ENCODE data around the gene ST7. TPM values are rescaled to one million over a fixed set of nuclear protein-coding genes. Genes with fewer than 3 reads are reported as not detected.

The ST7 gene
- total RNA-seq, 1 donor from 2014 or later: 5.5 TPM

DNA sequence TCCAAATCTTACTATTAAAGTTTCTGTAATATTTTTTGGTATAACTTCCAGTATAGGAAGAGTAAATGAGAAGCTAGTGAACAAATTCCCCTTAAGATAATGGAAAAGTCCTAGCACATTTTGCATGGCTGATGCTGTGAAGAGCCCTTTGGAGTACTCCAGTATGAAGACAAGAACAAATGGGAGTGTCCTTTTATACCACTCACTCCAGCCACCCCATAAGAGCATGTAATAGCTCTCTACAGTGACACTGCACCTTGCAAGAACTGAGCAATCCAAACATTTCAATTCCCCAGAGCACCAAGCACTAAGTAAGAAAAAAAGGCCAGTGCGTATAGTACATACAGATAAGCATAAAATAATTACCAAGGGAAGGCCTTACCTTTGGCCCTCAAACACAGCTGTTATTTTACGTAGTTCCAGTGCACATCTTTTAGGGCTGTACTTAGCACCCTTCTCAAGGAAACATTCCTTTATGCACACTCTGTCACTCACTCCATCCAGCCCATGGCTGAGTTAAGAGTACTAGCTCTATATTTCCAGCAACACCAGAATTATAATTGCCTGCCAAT lies 135.4 kb downstream of the ST7 start:
- Mint-ChIP-seq H3K4me3 (no peak overlapping the region), H3K27me3 (peaks cover 8% of the 10 kb centered on the region), H3K4me1 (peaks cover 10% of the 10 kb centered on the region), H3K36me3 (ENCODE audit: low read depth) (no peaks in the 10 kb centered on the region), H3K9me3 (no peaks in the 10 kb centered on the region), H3K27ac (no peak overlapping the region)
- intact Hi-C loops (cut with micrococcal nuclease): no loop called here
- DNase-seq: no peak

DNA sequence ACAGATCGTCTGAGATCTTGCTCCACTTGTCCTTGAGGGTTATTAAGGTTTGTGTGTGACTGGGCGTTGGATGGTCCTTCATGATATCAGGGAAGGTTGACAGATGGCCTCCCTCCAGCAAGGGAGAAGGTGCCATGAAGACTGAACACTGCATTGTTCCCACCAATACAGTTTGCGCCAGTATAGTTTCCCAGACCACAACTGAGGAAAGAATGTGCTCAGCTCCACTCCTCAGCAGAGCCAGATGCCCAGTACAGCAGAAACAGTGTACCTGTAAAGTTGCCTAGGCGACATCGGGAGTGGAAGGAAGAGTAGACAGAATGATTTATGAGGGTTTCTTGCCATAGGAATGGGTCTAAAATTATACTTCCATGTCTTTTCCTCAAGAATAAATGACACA lies 137.5 kb downstream of the ST7 start:
- no peaks in the 10 kb centered on the region for H3K27me3 Mint-ChIP-seq
- no peaks in the 10 kb centered on the region for H3K36me3 Mint-ChIP-seq (ENCODE audit: low read depth)
- no peak overlapping the region for H3K27ac Mint-ChIP-seq
- intact Hi-C loops (cut with micrococcal nuclease): no loop called here
- no peaks in the 10 kb centered on the region for H3K9me3 Mint-ChIP-seq
- H3K4me1 Mint-ChIP-seq: peaks cover 10% of the 10 kb centered on the region
- no peak overlapping the region for H3K4me3 Mint-ChIP-seq
- DNase-seq: no peak

DNA sequence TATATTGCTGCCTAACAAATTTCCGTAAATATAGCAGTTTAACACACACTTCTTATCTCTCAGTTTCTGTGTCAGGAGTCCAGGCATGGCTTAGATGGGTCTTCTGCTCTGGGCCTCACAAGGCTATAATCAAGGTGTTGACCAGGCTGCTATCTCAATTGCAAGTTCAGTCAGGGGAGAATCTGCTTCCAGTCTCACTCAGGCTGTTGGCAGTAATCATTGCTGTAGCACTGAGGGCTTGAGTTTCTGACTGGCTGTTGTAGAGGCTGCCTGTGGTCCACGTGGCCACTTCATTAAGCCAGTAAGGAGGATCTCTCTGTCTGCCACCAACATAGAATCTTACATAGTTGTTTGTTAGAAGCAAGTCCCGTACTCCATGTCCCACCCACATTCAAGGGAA lies 138.4 kb downstream of the ST7 start:
- intact Hi-C loops (cut with micrococcal nuclease): no loop called here
- H3K27ac Mint-ChIP-seq: no peak overlapping the region
- H3K4me3 Mint-ChIP-seq: no peak overlapping the region
- DNase-seq: no peak
- no peaks in the 10 kb centered on the region for H3K36me3 Mint-ChIP-seq (ENCODE audit: low read depth)
- no peaks in the 10 kb centered on the region for H3K27me3 Mint-ChIP-seq
- H3K4me1 Mint-ChIP-seq: peaks cover 10% of the 10 kb centered on the region
- H3K9me3 Mint-ChIP-seq: no peaks in the 10 kb centered on the region

DNA sequence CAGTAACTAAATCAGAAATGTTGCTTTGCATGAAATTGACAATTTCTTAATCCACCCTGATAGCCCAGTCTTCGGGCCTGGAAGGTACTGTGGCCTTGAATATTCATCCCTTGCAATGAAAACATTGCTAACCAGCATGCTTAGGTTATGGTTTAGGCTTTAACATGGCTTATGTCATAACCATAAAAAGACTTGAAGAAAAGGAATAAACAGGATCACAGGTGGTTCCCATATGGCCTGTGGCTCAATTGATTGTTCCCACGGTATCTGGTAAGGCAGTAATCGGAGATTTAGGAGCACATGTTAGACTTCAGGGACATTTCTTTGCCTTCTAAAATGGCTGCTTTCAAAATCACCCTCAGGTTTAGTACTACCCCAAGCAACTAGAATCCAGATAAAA lies 139.5 kb downstream of the ST7 start:
- H3K36me3 Mint-ChIP-seq (ENCODE audit: low read depth): no peaks in the 10 kb centered on the region
- peaks cover 3% of the 10 kb centered on the region for H3K4me1 Mint-ChIP-seq
- no peaks in the 10 kb centered on the region for H3K27me3 Mint-ChIP-seq
- no peak overlapping the region for H3K27ac Mint-ChIP-seq
- H3K9me3 Mint-ChIP-seq: no peaks in the 10 kb centered on the region
- intact Hi-C loops (cut with micrococcal nuclease): no loop called here
- no peak overlapping the region for H3K4me3 Mint-ChIP-seq
- DNase-seq: no peak

DNA sequence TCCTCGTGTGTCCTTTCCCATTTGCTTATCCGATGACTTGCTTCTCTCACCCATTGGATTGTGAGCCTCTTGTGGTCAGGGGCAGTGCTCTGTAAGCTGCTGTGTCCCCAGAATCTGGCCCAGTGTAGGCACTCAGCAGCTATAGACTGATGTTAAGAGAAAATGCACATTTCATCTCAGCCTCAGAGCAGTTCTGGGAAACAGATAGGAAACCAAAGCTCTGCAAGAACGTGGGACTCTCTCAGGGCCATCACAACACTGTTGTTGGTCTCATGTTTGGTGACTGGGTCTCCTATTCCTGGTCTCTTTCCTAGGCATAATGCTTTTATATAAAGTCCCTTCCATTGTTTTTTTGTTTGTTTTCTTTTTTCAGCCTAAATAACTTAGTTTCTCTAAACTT lies 141.2 kb downstream of the ST7 start:
- no peaks in the 10 kb centered on the region for H3K36me3 Mint-ChIP-seq (ENCODE audit: low read depth)
- no peaks in the 10 kb centered on the region for H3K9me3 Mint-ChIP-seq
- no peak overlapping the region for H3K4me3 Mint-ChIP-seq
- H3K4me1 Mint-ChIP-seq: no peaks in the 10 kb centered on the region
- no peak for DNase-seq
- intact Hi-C loops (cut with micrococcal nuclease): no loop called here
- no peak overlapping the region for H3K27ac Mint-ChIP-seq
- peaks cover 4% of the 10 kb centered on the region for H3K27me3 Mint-ChIP-seq

DNA sequence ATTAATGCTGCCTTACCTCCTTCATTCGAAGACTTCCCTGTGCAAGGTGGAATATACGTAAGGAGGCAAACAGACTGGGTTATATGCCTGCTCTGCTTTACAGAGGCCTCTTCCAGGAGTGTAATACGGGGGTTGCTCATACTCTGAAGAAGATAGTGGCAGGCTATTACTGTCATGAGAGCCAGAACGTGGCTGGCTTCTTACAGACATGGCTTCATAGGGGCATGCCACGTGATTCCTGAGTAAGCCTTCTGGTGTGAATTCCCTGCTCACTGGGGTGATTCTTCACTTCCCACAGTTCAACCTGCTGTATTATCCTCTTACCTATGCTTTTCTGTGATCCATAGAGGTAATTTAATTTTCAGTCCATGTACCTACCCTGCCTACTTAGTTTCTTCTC lies 141.8 kb downstream of the ST7 start:
- Mint-ChIP-seq H3K36me3 (ENCODE audit: low read depth) (no peaks in the 10 kb centered on the region), H3K4me3 (no peak overlapping the region), H3K27ac (no peak overlapping the region), H3K4me1 (no peaks in the 10 kb centered on the region), H3K9me3 (no peaks in the 10 kb centered on the region), H3K27me3 (peaks cover 6% of the 10 kb centered on the region)
- intact Hi-C loops (cut with micrococcal nuclease): no loop called here
- DNase-seq: no peak

DNA sequence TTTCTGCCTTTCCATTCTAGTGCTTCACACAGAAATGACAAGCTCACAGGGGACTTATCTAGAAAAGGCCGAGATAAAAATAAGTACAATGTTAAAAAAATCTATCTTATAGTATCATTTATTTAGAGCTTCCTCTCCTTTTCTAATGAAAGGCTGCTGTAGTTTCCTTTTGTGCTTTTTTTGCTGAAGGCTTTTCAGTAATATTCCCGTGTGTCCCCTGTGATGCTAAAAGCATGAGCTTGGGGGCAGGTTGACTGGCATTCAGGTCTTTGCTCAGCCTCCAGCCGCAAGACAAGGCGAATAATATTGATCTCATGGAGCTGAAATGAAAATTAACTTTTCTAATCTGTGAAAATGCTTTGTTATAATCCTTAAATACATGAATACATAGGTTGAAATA lies 143.0 kb downstream of the ST7 start:
- no peak overlapping the region for H3K27ac Mint-ChIP-seq
- peaks cover 12% of the 10 kb centered on the region for H3K27me3 Mint-ChIP-seq
- H3K36me3 Mint-ChIP-seq (ENCODE audit: low read depth): no peaks in the 10 kb centered on the region
- H3K4me3 Mint-ChIP-seq: no peak overlapping the region
- no peaks in the 10 kb centered on the region for H3K4me1 Mint-ChIP-seq
- intact Hi-C loops (cut with micrococcal nuclease): no loop called here
- DNase-seq: no peak
- no peaks in the 10 kb centered on the region for H3K9me3 Mint-ChIP-seq

DNA sequence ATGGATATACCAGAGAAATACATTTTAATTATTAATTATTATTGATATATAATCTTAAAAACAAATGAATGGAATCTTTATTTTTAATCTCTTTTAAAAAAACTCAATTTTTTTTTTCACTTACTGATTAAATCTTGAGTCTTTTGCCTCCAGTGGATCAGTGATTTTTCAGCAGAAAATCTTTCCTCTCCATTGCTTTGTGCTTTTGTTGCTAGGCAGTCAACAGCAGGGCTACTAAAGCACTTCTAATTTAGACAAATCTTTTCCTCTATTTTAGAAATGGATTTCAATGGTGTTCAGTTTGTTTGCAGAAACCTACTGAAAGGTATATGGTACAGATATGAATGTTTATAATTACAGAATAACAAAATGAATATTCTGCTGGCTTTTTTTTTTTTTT lies 143.6 kb downstream of the ST7 start:
- no peak for DNase-seq
- Mint-ChIP-seq H3K4me3 (no peak overlapping the region), H3K4me1 (no peaks in the 10 kb centered on the region), H3K9me3 (no peaks in the 10 kb centered on the region), H3K27me3 (peaks cover 12% of the 10 kb centered on the region), H3K27ac (no peak overlapping the region), H3K36me3 (ENCODE audit: low read depth) (no peaks in the 10 kb centered on the region)
- intact Hi-C loops (cut with micrococcal nuclease): no loop called here

DNA sequence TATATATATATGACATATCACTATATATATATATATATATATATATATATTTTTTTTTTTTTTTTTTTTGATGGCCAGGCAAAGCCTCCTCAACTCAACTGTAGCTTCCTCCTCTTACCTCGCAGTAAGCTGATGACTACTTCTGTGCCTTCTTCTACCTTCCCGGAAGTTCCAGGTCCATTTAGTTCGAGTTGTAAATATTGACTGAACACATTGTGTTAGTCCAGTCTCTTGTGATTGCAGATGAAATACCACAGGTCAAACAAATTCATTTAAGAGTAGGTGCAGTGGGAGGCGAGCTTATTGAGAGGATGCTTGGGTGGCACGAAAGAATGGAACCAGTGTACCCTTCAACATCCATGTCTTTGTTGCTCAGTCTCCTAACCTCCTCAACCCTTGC lies 144.6 kb downstream of the ST7 start:
- intact Hi-C loops (cut with micrococcal nuclease): no loop called here
- Mint-ChIP-seq H3K27ac (no peak overlapping the region), H3K4me1 (no peaks in the 10 kb centered on the region), H3K27me3 (peaks cover 15% of the 10 kb centered on the region), H3K4me3 (no peak overlapping the region), H3K36me3 (ENCODE audit: low read depth) (no peaks in the 10 kb centered on the region), H3K9me3 (no peaks in the 10 kb centered on the region)
- DNase-seq: no peak

DNA sequence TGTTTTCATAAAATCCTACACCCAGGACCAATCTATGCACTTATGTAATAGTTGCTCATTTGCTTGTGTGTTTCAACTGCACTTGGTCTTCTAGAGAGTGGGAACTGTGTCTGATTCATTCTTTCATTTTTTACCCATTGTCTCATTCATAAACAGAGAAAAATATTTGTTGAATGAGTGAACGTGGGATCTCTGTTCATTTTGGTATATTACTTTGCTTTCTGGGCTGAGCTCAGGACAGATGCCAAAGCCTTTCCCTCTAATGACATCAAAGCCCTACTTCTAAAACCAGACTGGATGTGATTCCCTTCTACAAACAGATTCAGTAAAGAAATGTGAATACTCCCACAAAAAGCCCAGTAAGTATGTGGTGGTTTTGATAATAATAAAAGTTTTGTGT lies 145.2 kb downstream of the ST7 start:
- Mint-ChIP-seq H3K4me3 (no peak overlapping the region), H3K4me1 (no peaks in the 10 kb centered on the region), H3K9me3 (no peaks in the 10 kb centered on the region), H3K27ac (no peak overlapping the region), H3K27me3 (peaks cover 15% of the 10 kb centered on the region), H3K36me3 (ENCODE audit: low read depth) (no peaks in the 10 kb centered on the region)
- intact Hi-C loops (cut with micrococcal nuclease): no loop called here
- no peak for DNase-seq

DNA sequence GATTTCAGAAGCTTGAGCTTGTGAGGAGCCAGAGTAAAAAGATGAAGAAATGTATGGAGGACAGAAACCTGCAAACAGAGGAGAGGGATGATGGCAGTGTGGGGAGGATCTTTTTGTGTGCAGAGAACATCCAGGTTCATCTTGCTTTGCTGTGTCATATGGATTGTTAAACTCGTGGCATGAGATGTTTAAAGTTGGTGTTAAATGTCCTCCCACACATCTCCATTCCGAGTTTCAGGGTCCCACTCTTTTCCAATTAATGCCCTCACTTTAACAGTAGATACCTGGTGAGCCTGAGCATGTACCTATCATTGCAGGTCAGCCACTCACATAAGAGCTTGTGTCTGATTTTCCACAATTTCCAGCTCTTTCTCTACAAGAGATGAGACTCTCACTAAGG lies 147.7 kb downstream of the ST7 start:
- no peaks in the 10 kb centered on the region for H3K4me1 Mint-ChIP-seq
- DNase-seq: no peak
- no peaks in the 10 kb centered on the region for H3K36me3 Mint-ChIP-seq (ENCODE audit: low read depth)
- no peaks in the 10 kb centered on the region for H3K9me3 Mint-ChIP-seq
- H3K27me3 Mint-ChIP-seq: peaks cover 24% of the 10 kb centered on the region
- no peak overlapping the region for H3K4me3 Mint-ChIP-seq
- no peak overlapping the region for H3K27ac Mint-ChIP-seq
- intact Hi-C loops (cut with micrococcal nuclease): no loop called here

DNA sequence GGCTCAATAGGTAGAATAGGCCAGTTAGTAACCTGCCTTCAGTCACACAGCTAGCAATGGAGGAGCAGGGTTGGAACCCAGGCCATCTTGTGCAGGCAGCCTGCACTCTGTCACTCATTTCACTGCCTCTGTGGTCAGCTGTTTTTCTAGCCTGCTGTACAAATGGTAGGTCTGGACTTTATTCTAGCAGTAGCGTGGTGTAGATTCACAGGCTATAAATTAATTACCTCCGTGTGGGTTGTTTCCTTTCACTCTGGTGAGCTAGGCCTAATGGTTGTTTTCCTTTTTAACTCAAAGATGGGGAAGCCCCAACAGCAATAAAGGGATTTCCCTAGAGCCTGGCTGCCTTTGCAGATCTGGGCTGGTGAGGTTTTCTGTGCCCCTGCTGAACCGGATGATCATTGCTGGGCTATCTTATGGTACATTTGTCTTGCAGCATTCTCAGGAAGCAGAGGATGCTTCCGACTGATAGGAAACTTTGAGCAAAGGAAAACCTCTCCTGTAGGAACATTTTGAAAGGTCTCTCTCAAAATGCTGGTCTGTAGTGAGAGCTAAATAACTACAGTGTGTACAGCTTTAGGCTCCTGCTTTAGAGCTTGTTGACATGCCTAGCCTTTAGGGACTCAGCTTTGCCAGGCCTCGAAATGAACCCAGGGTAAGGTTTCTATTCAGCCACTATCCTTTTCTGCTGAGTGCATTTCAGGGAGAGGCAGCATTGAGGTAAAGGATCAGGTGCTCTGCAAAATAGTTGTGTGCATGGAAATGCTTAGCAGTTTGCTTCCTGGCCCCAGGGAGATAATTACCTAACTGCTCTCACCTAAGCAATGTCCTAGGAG lies 157.4 kb downstream of the ST7 start:
- Mint-ChIP-seq H3K9me3 (no peaks in the 10 kb centered on the region), H3K4me3 (peak overlapping the region; percentile 29), H3K27ac (peak overlapping the region; percentile 59), H3K27me3 (peaks cover 29% of the 10 kb centered on the region), H3K4me1 (peaks cover 20% of the 10 kb centered on the region), H3K36me3 (ENCODE audit: low read depth) (peaks cover 2% of the 10 kb centered on the region)
- peak; percentile 82 for DNase-seq
- intact Hi-C loops (cut with micrococcal nuclease): loop anchor here (1.0 kb wide), 1 partner anchor 100 kb away; no protein-coding TSS in a partner anchor

DNA sequence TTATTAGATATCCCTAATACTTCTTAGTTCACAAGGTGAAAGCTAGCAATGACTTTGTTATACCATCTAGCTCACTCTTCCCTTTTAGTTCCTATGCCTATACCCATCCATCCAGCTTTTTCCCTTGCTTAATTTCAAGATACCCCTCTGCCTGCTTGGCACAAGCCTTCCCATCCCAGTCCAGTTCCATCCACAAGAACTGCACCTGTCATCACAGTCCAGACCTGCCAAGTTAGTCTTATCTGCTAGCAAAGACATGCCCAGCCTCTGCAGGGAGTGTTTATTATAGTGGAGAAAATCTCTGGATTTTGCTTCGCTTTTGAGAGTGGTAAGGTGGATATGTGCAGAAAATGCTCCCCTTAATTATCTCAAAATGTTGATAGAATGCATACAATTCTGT lies 158.2 kb downstream of the ST7 start:
- no peaks in the 10 kb centered on the region for H3K9me3 Mint-ChIP-seq
- H3K4me3 Mint-ChIP-seq: no peak overlapping the region
- intact Hi-C loops (cut with micrococcal nuclease): no loop called here
- DNase-seq: no peak
- H3K27me3 Mint-ChIP-seq: peaks cover 31% of the 10 kb centered on the region
- no peak overlapping the region for H3K27ac Mint-ChIP-seq
- H3K36me3 Mint-ChIP-seq (ENCODE audit: low read depth): peaks cover 2% of the 10 kb centered on the region
- H3K4me1 Mint-ChIP-seq: peaks cover 20% of the 10 kb centered on the region

DNA sequence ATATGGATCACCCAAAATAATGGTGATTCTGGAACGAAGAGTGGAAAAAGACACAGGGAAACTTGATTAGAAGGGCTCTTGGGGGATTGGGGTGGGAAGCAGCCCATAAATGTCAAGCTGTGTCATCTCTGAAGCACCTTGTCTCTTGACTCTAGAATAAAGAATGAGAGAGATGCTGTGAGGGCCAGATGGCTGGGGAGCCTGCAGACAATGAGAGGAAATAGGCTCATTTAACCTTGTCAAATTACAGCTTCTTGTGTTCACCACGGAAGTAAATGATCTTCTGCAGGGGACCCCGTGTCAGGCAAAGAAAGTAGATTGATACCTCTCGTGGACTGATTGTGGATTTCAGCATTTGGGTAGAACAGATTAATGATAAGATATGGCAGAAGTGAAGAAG lies 159.3 kb downstream of the ST7 start:
- no peak for DNase-seq
- Mint-ChIP-seq H3K36me3 (ENCODE audit: low read depth) (peaks cover 2% of the 10 kb centered on the region), H3K27ac (no peak overlapping the region), H3K4me3 (no peak overlapping the region), H3K27me3 (peaks cover 39% of the 10 kb centered on the region), H3K4me1 (peaks cover 20% of the 10 kb centered on the region), H3K9me3 (no peaks in the 10 kb centered on the region)
- intact Hi-C loops (cut with micrococcal nuclease): no loop called here

DNA sequence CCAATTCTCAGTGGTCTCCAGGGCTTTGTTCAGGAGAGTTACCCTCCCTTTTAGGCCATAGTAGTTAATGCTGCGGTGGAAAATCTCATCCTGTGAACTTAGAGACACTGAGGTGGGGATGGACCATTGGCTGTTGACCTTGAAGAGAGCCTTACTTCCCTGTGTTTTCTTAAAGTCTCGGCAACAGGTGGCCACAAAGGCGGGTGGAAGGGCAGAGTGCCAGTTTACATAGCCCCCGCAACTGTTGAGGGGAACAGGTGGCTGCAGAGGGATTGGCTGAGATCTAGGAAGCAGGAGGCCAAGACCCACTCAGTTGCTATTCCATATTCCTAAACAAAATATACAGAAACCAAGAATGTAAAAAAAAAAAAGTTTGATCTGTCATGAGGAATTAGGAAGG lies 160.6 kb downstream of the ST7 start:
- no peak overlapping the region for H3K27ac Mint-ChIP-seq
- peaks cover 2% of the 10 kb centered on the region for H3K36me3 Mint-ChIP-seq (ENCODE audit: low read depth)
- H3K9me3 Mint-ChIP-seq: no peaks in the 10 kb centered on the region
- intact Hi-C loops (cut with micrococcal nuclease): no loop called here
- H3K4me1 Mint-ChIP-seq: peaks cover 12% of the 10 kb centered on the region
- H3K27me3 Mint-ChIP-seq: peaks cover 41% of the 10 kb centered on the region
- no peak for DNase-seq
- H3K4me3 Mint-ChIP-seq: no peak overlapping the region

Data from activated CD4-positive, alpha-beta T cell treated with anti-CD3 and anti-CD28 coated beads, Interleukin-2, amount 10 ng/mL, durations not matched to agents 24 days and 14 days (primary cell).